IMR-90 (cell line): ENCODE measurements around the gene PRDX4. TPM values are rescaled to one million over a fixed set of nuclear protein-coding genes. Genes with fewer than 3 reads are reported as not detected.

ENCODE experiments used
- ATAC-seq: fragments of 200-7000 bp; cut with Tn5 transposase; 2 replicates; pipeline ENCODE4 v1.9.1; 2020; ENCODE audit warnings: low read depth, mild to moderate bottlenecking, moderate library complexity
- BruUV-seq: library from RNA; stranded (reverse); fragments of 400-500 nt; replicated peaks from 2 replicates; lab custom pipeline; 2021; lab: Mats Ljungman, UMichigan
- CTCF ChIA-PET: fragments of 300-600 bp; formaldehyde crosslinking; extraction: SDS; loops from one replicate; lab custom pipeline; 2021; ENCODE audit warnings: antibody characterized with exemption; lab: Yijun Ruan, JAX
- POLR2A ChIA-PET: fragments of 300-600 bp; sonication (Branson Sonifier 250); formaldehyde crosslinking; loops from one replicate; lab custom pipeline; 2022; ENCODE audit warnings: antibody characterized with exemption; ENCODE audit not compliant: unreplicated experiment; lab: Charles Lee
- DNase-seq: peaks from one replicate; pipeline ENCODE4 v3.0.0; 2013
- H2AFZ ChIP-seq: replicated peaks from 2 replicates; pipeline ENCODE3; 2013; ENCODE audit warnings: low read length, mild to moderate bottlenecking; ENCODE audit not compliant: poor library complexity
- H2AK5ac ChIP-seq: 2 replicates; pipeline ENCODE4 v1.6.1; 2013; ENCODE audit warnings: low read depth, low read length, inconsistent platforms
- H2AK9ac ChIP-seq: replicated peaks from 2 replicates; pipeline ENCODE3; 2013; ENCODE audit warnings: mild to moderate bottlenecking, low read depth, low read length, moderate library complexity; ENCODE audit not compliant: poor library complexity
- H2BK120ac ChIP-seq: 2 replicates; pipeline ENCODE4 v1.6.1; 2013; ENCODE audit warnings: low read depth, low read length, inconsistent platforms
- H2BK15ac ChIP-seq: 3 replicates; pipeline ENCODE4 v1.6.1; 2013; ENCODE audit warnings: low read depth, low read length, inconsistent platforms
- H2BK20ac ChIP-seq: 2 replicates; pipeline ENCODE4 v1.6.1; 2013; ENCODE audit warnings: low read depth, mild to moderate bottlenecking, inconsistent platforms, low read length, moderate library complexity
- H2BK5ac ChIP-seq: 2 replicates; pipeline ENCODE4 v1.6.1; 2013; ENCODE audit warnings: mild to moderate bottlenecking, low read depth, low read length, inconsistent platforms; ENCODE audit not compliant: poor library complexity, severe bottlenecking
- H3K14ac ChIP-seq: replicated peaks from 2 replicates; pipeline ENCODE4 v1.6.1; 2013; ENCODE audit warnings: low read depth, low read length, inconsistent platforms
- H3K18ac ChIP-seq: 2 replicates; pipeline ENCODE4 v1.6.1; 2013; ENCODE audit warnings: low read depth, low read length, control low read depth
- H3K23ac ChIP-seq: 2 replicates; pipeline ENCODE4 v1.6.1; 2013; ENCODE audit warnings: low read depth, low read length, inconsistent platforms
- H3K27ac ChIP-seq: 2 replicates; pipeline ENCODE4 v1.5.1; 2013; ENCODE audit warnings: mild to moderate bottlenecking, control low read depth, low read length; ENCODE audit not compliant: insufficient read depth
- H3K27me3 ChIP-seq: 2 replicates; pipeline ENCODE4 v1.6.1; 2013; ENCODE audit warnings: low read length; ENCODE audit not compliant: control insufficient read depth, insufficient read depth
- H3K36me3 ChIP-seq: 2 replicates; pipeline ENCODE4 v1.6.1; 2013; ENCODE audit warnings: low read length, mixed read lengths; ENCODE audit not compliant: control insufficient read depth, insufficient read depth
- H3K4ac ChIP-seq: 2 replicates; pipeline ENCODE4 v1.6.1; 2013; ENCODE audit warnings: low read depth, low read length, inconsistent platforms
- H3K4me1 ChIP-seq: 2 replicates; pipeline ENCODE4 v1.6.1; 2013; ENCODE audit warnings: low read length, mixed read lengths; ENCODE audit not compliant: control insufficient read depth, insufficient read depth
- H3K4me2 ChIP-seq: 2 replicates; pipeline ENCODE4 v1.6.1; 2013; ENCODE audit warnings: low read depth, mild to moderate bottlenecking, control low read depth, low read length, moderate library complexity
- H3K4me3 ChIP-seq: 2 replicates; pipeline ENCODE4 v1.5.1; 2013; ENCODE audit warnings: low read depth, mild to moderate bottlenecking, control low read depth, low read length, moderate library complexity; ENCODE audit not compliant: insufficient read depth
- H3K56ac ChIP-seq: 2 replicates; pipeline ENCODE4 v1.6.1; 2013; ENCODE audit warnings: low read length, inconsistent platforms; ENCODE audit not compliant: insufficient read depth; ENCODE audit errors: extremely low read depth
- H3K79me1 ChIP-seq, 2 experiments: 2 replicates each; pipeline ENCODE4 v1.6.1; 2013; ENCODE audit warnings: low read length in 2 of 2, inconsistent platforms in 1 of 2, low read depth in 1 of 2
- H3K9ac ChIP-seq: 2 replicates; pipeline ENCODE4 v1.6.1; 2013; ENCODE audit warnings: low read depth, low read length, control low read depth
- H3K9me1 ChIP-seq: 2 replicates; pipeline ENCODE4 v1.6.1; 2013; ENCODE audit warnings: low read length, inconsistent platforms; ENCODE audit not compliant: insufficient read depth
- H3K9me3 ChIP-seq: 2 replicates; pipeline ENCODE4 v1.6.1; 2013; ENCODE audit warnings: low read length; ENCODE audit not compliant: control insufficient read depth, insufficient read depth
- H4K20me1 ChIP-seq: 2 replicates; pipeline ENCODE4 v1.6.1; 2013; ENCODE audit warnings: low read length, inconsistent platforms; ENCODE audit not compliant: insufficient read depth
- H4K5ac ChIP-seq: 2 replicates; pipeline ENCODE4 v1.6.1; 2013; ENCODE audit warnings: mild to moderate bottlenecking, low read depth, low read length, control low read depth
- H4K8ac ChIP-seq, 2 experiments: 2 replicates each; pipeline ENCODE4 v1.6.1; 2013; ENCODE audit warnings: low read depth in 2 of 2, low read length in 2 of 2, control low read depth in 1 of 2, inconsistent platforms in 1 of 2
- H4K91ac ChIP-seq: 2 replicates; pipeline ENCODE4 v1.6.1; 2013; ENCODE audit warnings: low read depth, low read length, inconsistent platforms; ENCODE audit not compliant: insufficient read depth
- BHLHE40 ChIP-seq: fragments of 150-350 bp; IDR thresholded peaks from 2 replicates; pipeline ENCODE4 v1.6.1; 2016; ENCODE audit warnings: mild to moderate bottlenecking, low read depth, low read length
- CEBPB ChIP-seq: IDR thresholded peaks from 2 replicates; pipeline ENCODE4 v1.6.1; 2012; ENCODE audit warnings: low read depth, low read length, improper control_type of control experiment
- CHD1 ChIP-seq: IDR thresholded peaks from 2 replicates; pipeline ENCODE4 v1.6.1; 2012; ENCODE audit warnings: low read depth, low read length, improper control_type of control experiment
- CTCF ChIP-seq: conservative IDR thresholded peaks from 2 replicates; pipeline ENCODE4 v1.5.1; 2012; ENCODE audit warnings: mild to moderate bottlenecking, low read depth, low read length, improper control_type of control experiment
- FOS ChIP-seq: fragments of 150-350 bp; IDR thresholded peaks from 2 replicates; pipeline ENCODE4 v1.6.1; 2016; ENCODE audit warnings: low read depth, low read length
- MAFK ChIP-seq: IDR thresholded peaks from 2 replicates; pipeline ENCODE4 v1.6.1; 2012; ENCODE audit warnings: low read depth, low read length, improper control_type of control experiment
- MAZ ChIP-seq: IDR thresholded peaks from 2 replicates; pipeline ENCODE4 v1.6.1; 2012; ENCODE audit warnings: low read depth, mild to moderate bottlenecking, low read length, improper control_type of control experiment, moderate library complexity, borderline replicate concordance
- MXI1 ChIP-seq: IDR thresholded peaks from 2 replicates; pipeline ENCODE4 v1.6.1; 2012; ENCODE audit warnings: low read depth, mild to moderate bottlenecking, low read length, moderate library complexity, borderline replicate concordance
- NFE2L2 ChIP-seq: fragments of 150-350 bp; IDR thresholded peaks from 2 replicates; pipeline ENCODE4 v1.6.1; 2016; ENCODE audit warnings: low read depth, mild to moderate bottlenecking, low read length
- POLR2A ChIP-seq: IDR thresholded peaks from 2 replicates; pipeline ENCODE4 v1.6.1; 2012; ENCODE audit warnings: mild to moderate bottlenecking, low read depth, low read length
- RAD21 ChIP-seq: IDR thresholded peaks from 2 replicates; pipeline ENCODE4 v1.6.1; 2012; ENCODE audit warnings: low read length, improper control_type of control experiment
- RCOR1 ChIP-seq: IDR thresholded peaks from 2 replicates; pipeline ENCODE4 v1.6.1; 2012; ENCODE audit warnings: mild to moderate bottlenecking, low read length, improper control_type of control experiment; ENCODE audit not compliant: insufficient replicate concordance
- RFX5 ChIP-seq: IDR thresholded peaks from 2 replicates; pipeline ENCODE4 v1.8.0; 2012; ENCODE audit warnings: low read depth, mild to moderate bottlenecking, low read length, moderate library complexity
- SMC3 ChIP-seq: fragments of 150-350 bp; IDR thresholded peaks from 2 replicates; pipeline ENCODE4 v1.6.1; 2016; ENCODE audit warnings: low read depth, mild to moderate bottlenecking, antibody characterized with exemption, low read length, moderate library complexity
- WGBS, 2 experiments: methylation state at CpG; one replicate each; pipeline versions ENCODE4 v1.1.5 to v1.1.7; 2013; ENCODE audit warnings: missing lambda C conversion rate in 2 of 2; ENCODE audit not compliant: insufficient read length in 1 of 2; ENCODE audit errors: extremely low coverage in 2 of 2; 5-methylcytosine and 5-hydroxymethylcytosine counted together
- dilution Hi-C: fragments of 300-500 bp; cut with HindIII; formaldehyde crosslinking; loops from one replicate; pipeline ENCODE4 v1.14.3; 2018; ENCODE audit warnings: low sequenced_read_pairs; ENCODE audit not compliant: unreplicated experiment
- in situ Hi-C: fragments of 300-500 bp; cut with MboI; formaldehyde crosslinking; loops from 3 replicates; pipeline ENCODE4 v1.14.3; 2019; ENCODE audit warnings: low sequenced_read_pairs, inconsistent platforms, mixed read lengths
- intact Hi-C: fragments of 100-400 bp; cut with micrococcal nuclease; formaldehyde crosslinking; loops from 2 replicates; pipeline ENCODE4 v1.10.0; 2022
- polyA plus RNA-seq, 3 experiments: library from polyadenylated mRNA; depleted of rRNA; stranded (reverse); fragments of >200 nt; gene quantifications; 2 replicates each; pipeline ENCODE4 v1.2.3, GENCODE V29; 2012; ENCODE audit warnings: low replicate concordance in 1 of 3
- total RNA-seq: library from RNA; depleted of rRNA; stranded (reverse); fragments of >200 nt; gene quantifications from 2 replicates; pipeline ENCODE4 v1.2.3, GENCODE V29; 2012
- TF ChIP-seq, protein P1 (sequence below): fragments of 150-350 bp; IDR thresholded peaks from 2 replicates; pipeline ENCODE4 v1.6.1; 2017; ENCODE audit warnings: mild to moderate bottlenecking, antibody characterized with exemption, low read length, low read depth
- TF ChIP-seq, protein P2 (sequence below): fragments of 150-350 bp; IDR thresholded peaks from 2 replicates; pipeline ENCODE4 v1.6.1; 2016; ENCODE audit warnings: low read depth, mild to moderate bottlenecking, low read length, moderate library complexity, borderline replicate concordance

The PRDX4 gene
- total and polyA plus RNA-seq, 2 of the 4 experiments (the other 2 are of a cell fraction) = 194 to 226 TPM

DNA sequence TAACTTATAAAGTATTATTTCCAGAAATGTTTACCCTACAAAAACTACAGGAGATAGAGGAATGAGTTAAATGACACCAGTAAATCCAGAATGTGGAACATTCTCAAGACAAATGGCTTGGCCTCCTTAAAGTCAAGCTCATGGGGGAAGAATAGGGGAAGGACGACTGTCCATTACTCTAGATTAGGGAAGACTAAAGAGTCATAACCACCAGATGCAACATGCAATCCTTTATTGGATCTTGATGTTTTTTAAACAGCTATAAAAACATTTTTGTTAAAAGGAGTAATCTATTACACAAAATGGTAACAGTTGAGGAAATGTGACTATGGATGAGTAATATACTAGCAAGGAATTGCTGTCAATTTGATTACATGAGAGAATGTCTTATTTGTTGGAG is 64.7 kb downstream of the PRDX4 start:
- DNase-seq (no peak), ATAC-seq (no peak)
- Histone ChIP-seq H3K56ac (no peak overlapping the region), H2AFZ (no peak overlapping the region), H4K5ac (no peak overlapping the region), H4K8ac (no peak overlapping the region), H3K36me3 (peaks cover 4% of the 10 kb centered on the region; the same call in 1 of the 2 replicates), H3K18ac (no peak overlapping the region), H3K4me1 (no peaks in the 10 kb centered on the region), H3K23ac (no peak overlapping the region), H4K91ac (no peak overlapping the region), H2AK5ac (no peak overlapping the region), H2BK5ac (no peak overlapping the region), H3K79me1 (peaks cover 0 to 5% of the 10 kb centered on the region in 2 experiments; a peak in 1 of 4 replicates), H3K27me3 (no peaks in the 10 kb centered on the region), H2AK9ac (no peak overlapping the region), H3K9ac (no peak overlapping the region), H2BK120ac (no peak overlapping the region), H3K4ac (no peak overlapping the region), H3K4me3 (no peak overlapping the region), H3K14ac (no peak overlapping the region), H4K20me1 (peaks cover 6% of the 10 kb centered on the region; the same call in 1 of the 2 replicates), H3K9me3 (no peaks in the 10 kb centered on the region), H2BK15ac (no peak overlapping the region), H3K27ac (no peak overlapping the region), H3K4me2 (no peak overlapping the region), H3K9me1 (no peaks in the 10 kb centered on the region), H2BK20ac (no peak overlapping the region)
- ChIA-PET POLR2A (interaction anchor here (0.6 kb wide), 1 partner anchor 11 kb away, joined by 3 read pairs; no protein-coding TSS in a partner anchor), CTCF (no interaction called here)
- TF ChIP-seq CHD1 (no peak), CEBPB (no peak), SMC3 (no peak), BHLHE40 (no peak), CTCF (no peak), MAFK (no peak), MAZ (no peak), MXI1 (no peak), RCOR1 (no peak), NFE2L2 (no peak), POLR2A (no peak), FOS (no peak), RFX5 (no peak), RAD21 (no peak)
- TF ChIP-seq, protein P1, sequence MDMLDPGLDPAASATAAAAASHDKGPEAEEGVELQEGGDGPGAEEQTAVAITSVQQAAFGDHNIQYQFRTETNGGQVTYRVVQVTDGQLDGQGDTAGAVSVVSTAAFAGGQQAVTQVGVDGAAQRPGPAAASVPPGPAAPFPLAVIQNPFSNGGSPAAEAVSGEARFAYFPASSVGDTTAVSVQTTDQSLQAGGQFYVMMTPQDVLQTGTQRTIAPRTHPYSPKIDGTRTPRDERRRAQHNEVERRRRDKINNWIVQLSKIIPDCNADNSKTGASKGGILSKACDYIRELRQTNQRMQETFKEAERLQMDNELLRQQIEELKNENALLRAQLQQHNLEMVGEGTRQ = no peak
- TF ChIP-seq, protein P2, sequence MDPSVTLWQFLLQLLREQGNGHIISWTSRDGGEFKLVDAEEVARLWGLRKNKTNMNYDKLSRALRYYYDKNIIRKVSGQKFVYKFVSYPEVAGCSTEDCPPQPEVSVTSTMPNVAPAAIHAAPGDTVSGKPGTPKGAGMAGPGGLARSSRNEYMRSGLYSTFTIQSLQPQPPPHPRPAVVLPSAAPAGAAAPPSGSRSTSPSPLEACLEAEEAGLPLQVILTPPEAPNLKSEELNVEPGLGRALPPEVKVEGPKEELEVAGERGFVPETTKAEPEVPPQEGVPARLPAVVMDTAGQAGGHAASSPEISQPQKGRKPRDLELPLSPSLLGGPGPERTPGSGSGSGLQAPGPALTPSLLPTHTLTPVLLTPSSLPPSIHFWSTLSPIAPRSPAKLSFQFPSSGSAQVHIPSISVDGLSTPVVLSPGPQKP = no peak
- BruUV-seq = no TSS peak
- WGBS, 2 experiments = no CpG with 5 or more reads among the region's 1 CpG
- in situ Hi-C loops = no loop called here
- dilution Hi-C loops = no loop called here
- intact Hi-C loops = no loop called here
